Measurements from ENCODE around the gene ATAD3A.

- no peak for TF ChIP-seq EZH2phosphoT487 (IDR thresholded peaks at IDR 0.05; ENCODE audit: borderline replicate concordance, low read length)
- TF ChIP-seq, protein P1, sequence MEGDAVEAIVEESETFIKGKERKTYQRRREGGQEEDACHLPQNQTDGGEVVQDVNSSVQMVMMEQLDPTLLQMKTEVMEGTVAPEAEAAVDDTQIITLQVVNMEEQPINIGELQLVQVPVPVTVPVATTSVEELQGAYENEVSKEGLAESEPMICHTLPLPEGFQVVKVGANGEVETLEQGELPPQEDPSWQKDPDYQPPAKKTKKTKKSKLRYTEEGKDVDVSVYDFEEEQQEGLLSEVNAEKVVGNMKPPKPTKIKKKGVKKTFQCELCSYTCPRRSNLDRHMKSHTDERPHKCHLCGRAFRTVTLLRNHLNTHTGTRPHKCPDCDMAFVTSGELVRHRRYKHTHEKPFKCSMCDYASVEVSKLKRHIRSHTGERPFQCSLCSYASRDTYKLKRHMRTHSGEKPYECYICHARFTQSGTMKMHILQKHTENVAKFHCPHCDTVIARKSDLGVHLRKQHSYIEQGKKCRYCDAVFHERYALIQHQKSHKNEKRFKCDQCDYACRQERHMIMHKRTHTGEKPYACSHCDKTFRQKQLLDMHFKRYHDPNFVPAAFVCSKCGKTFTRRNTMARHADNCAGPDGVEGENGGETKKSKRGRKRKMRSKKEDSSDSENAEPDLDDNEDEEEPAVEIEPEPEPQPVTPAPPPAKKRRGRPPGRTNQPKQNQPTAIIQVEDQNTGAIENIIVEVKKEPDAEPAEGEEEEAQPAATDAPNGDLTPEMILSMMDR (IDR thresholded peaks at IDR 0.05; ENCODE audit: low read depth, low read length, poor library complexity, severe bottlenecking) = no peak
These were observed 28.3 kb downstream of the ATAD3A start, which contains the start of gene TMEM240 for GRCh38 chr1:1540090-1540817.
